ENCODE data around the gene PROX1.
A peak's percentile ranks its signal among the peaks of the same experiment; 100 is the strongest.

The PROX1 gene

GRCh38 chr1:214014730-214015129 is 27.0 kb downstream of the PROX1 start:
- no peaks in the 10 kb centered on the region for H3K27me3 ChIP-seq (ENCODE audit: insufficient read depth, low read length, poor library complexity)
- no peak overlapping the region for H3K4me2 ChIP-seq (ENCODE audit: insufficient read depth, low read length)
- TF ChIP-seq EZH2 (IDR thresholded peaks at IDR 0.05; ENCODE audit: borderline replicate concordance, low read depth, low read length, severe bottlenecking), result no peak
- TF ChIP-seq, protein P1, sequence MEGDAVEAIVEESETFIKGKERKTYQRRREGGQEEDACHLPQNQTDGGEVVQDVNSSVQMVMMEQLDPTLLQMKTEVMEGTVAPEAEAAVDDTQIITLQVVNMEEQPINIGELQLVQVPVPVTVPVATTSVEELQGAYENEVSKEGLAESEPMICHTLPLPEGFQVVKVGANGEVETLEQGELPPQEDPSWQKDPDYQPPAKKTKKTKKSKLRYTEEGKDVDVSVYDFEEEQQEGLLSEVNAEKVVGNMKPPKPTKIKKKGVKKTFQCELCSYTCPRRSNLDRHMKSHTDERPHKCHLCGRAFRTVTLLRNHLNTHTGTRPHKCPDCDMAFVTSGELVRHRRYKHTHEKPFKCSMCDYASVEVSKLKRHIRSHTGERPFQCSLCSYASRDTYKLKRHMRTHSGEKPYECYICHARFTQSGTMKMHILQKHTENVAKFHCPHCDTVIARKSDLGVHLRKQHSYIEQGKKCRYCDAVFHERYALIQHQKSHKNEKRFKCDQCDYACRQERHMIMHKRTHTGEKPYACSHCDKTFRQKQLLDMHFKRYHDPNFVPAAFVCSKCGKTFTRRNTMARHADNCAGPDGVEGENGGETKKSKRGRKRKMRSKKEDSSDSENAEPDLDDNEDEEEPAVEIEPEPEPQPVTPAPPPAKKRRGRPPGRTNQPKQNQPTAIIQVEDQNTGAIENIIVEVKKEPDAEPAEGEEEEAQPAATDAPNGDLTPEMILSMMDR (IDR thresholded peaks at IDR 0.05; ENCODE audit: borderline replicate concordance, extremely low read depth, low read length, poor library complexity, severe bottlenecking), result no peak
- no peak overlapping the region for H3K27ac ChIP-seq (ENCODE audit: low read length)
- no peak overlapping the region for H3K9ac ChIP-seq (ENCODE audit: low read depth, low read length)
- H3K79me2 ChIP-seq (ENCODE audit: insufficient read depth, low read length), result no peaks in the 10 kb centered on the region
- no peaks in the 10 kb centered on the region for H3K4me1 ChIP-seq (ENCODE audit: insufficient read depth, low read length)
- H4K20me1 ChIP-seq (ENCODE audit: insufficient read depth, low read length), result no peaks in the 10 kb centered on the region
- no peaks in the 10 kb centered on the region for H3K9me3 ChIP-seq (ENCODE audit: insufficient read depth, low read length, severe bottlenecking)
- no peak overlapping the region for H2AFZ ChIP-seq (ENCODE audit: low read depth, low read length)
- no peaks in the 10 kb centered on the region for H3K36me3 ChIP-seq (ENCODE audit: insufficient read depth, low read length)
- ATAC-seq (ENCODE audit: insufficient read depth, low read depth), result no peak
- H3K4me3 ChIP-seq (ENCODE audit: low read depth in 1 of 2, low read length in 2 of 2), result no peak overlapping the region
- DNase-seq, result no peak

GRCh38 chr1:214017191-214017982 is 29.6 kb downstream of the PROX1 start:
- no peak for TF ChIP-seq EZH2 (IDR thresholded peaks at IDR 0.05; ENCODE audit: borderline replicate concordance, low read depth, low read length, severe bottlenecking)
- TF ChIP-seq, protein P1 (IDR thresholded peaks at IDR 0.05; ENCODE audit: borderline replicate concordance, extremely low read depth, low read length, poor library complexity, severe bottlenecking), result no peak
- no peak overlapping the region for H2AFZ ChIP-seq (ENCODE audit: low read depth, low read length)
- H3K36me3 ChIP-seq (ENCODE audit: insufficient read depth, low read length), result no peaks in the 10 kb centered on the region
- DNase-seq, result no peak
- H3K4me3 ChIP-seq (ENCODE audit: low read depth in 1 of 2, low read length in 2 of 2), result no peak overlapping the region
- no peaks in the 10 kb centered on the region for H3K79me2 ChIP-seq (ENCODE audit: insufficient read depth, low read length)
- H3K9ac ChIP-seq (ENCODE audit: low read depth, low read length), result no peak overlapping the region
- no peak overlapping the region for H3K4me2 ChIP-seq (ENCODE audit: insufficient read depth, low read length)
- no peak overlapping the region for H3K27ac ChIP-seq (ENCODE audit: low read length)
- no peaks in the 10 kb centered on the region for H3K27me3 ChIP-seq (ENCODE audit: insufficient read depth, low read length, poor library complexity)
- H4K20me1 ChIP-seq (ENCODE audit: insufficient read depth, low read length), result no peaks in the 10 kb centered on the region
- H3K9me3 ChIP-seq (ENCODE audit: insufficient read depth, low read length, severe bottlenecking), result no peaks in the 10 kb centered on the region
- H3K4me1 ChIP-seq (ENCODE audit: insufficient read depth, low read length), result no peaks in the 10 kb centered on the region
- ATAC-seq (ENCODE audit: insufficient read depth, low read depth), result no peak

- H3K27ac ChIP-seq (ENCODE audit: low read length), result no peak overlapping the region
- peak; percentile 82 for ATAC-seq (ENCODE audit: insufficient read depth, low read depth)
Measured at GRCh38 chr1:214018386-214019268, 30.9 kb downstream of the PROX1 start.

More at GRCh38 chr1:214018386-214019268, 30.9 kb downstream of the PROX1 start:
- H4K20me1 ChIP-seq (ENCODE audit: insufficient read depth, low read length), result no peaks in the 10 kb centered on the region
- H3K9ac ChIP-seq (ENCODE audit: low read depth, low read length), result no peak overlapping the region
- H3K4me2 ChIP-seq (ENCODE audit: insufficient read depth, low read length), result no peak overlapping the region
- no peaks in the 10 kb centered on the region for H3K36me3 ChIP-seq (ENCODE audit: insufficient read depth, low read length)
- no peak for TF ChIP-seq EZH2 (IDR thresholded peaks at IDR 0.05; ENCODE audit: borderline replicate concordance, low read depth, low read length, severe bottlenecking)
- TF ChIP-seq, protein P1 (IDR thresholded peaks at IDR 0.05; ENCODE audit: borderline replicate concordance, extremely low read depth, low read length, poor library complexity, severe bottlenecking), result no peak
- H3K79me2 ChIP-seq (ENCODE audit: insufficient read depth, low read length), result no peaks in the 10 kb centered on the region
- H3K4me1 ChIP-seq (ENCODE audit: insufficient read depth, low read length), result no peaks in the 10 kb centered on the region
- no peak overlapping the region for H2AFZ ChIP-seq (ENCODE audit: low read depth, low read length)
- H3K9me3 ChIP-seq (ENCODE audit: insufficient read depth, low read length, severe bottlenecking), result no peaks in the 10 kb centered on the region
- H3K27me3 ChIP-seq (ENCODE audit: insufficient read depth, low read length, poor library complexity), result no peaks in the 10 kb centered on the region
- DNase-seq, result peak; percentile 24
- H3K4me3 ChIP-seq (ENCODE audit: low read depth in 1 of 2, low read length in 2 of 2), result no peak overlapping the region

Data from DND-41 (cell line).